ENCODE data around the gene RASGEF1C.

Gene RASGEF1C

GRCh38 chr5:180199390-180199789 is 9.6 kb downstream of the RASGEF1C start:
- Histone ChIP-seq H3K79me2 (ENCODE audit: insufficient read depth, low read length) (no peaks in the 10 kb centered on the region), H3F3A (ENCODE audit: insufficient read depth) (no peaks in the 10 kb centered on the region), H3K9me3 (ENCODE audit: insufficient read depth, low read length) (no peaks in the 10 kb centered on the region), H3K4me2 (ENCODE audit: low read depth, low read length, poor library complexity, severe bottlenecking) (no peak overlapping the region), H3K27me3 (ENCODE audit: low read length) (no peaks in the 10 kb centered on the region), H2AFZ (ENCODE audit: low read depth, low read length, severe bottlenecking) (no peak overlapping the region), H3K9ac (ENCODE audit: low read length) (no peak overlapping the region), H4K20me1 (ENCODE audit: low read depth, low read length) (no peaks in the 10 kb centered on the region), H3K4me3 (ENCODE audit: insufficient read depth, low read length, poor library complexity, severe bottlenecking) (no peak overlapping the region), H3K27ac (ENCODE audit: low read depth, low read length) (no peak overlapping the region), H3K9me2 (replicated peaks; ENCODE audit: insufficient read depth, low read length) (no peaks in the 10 kb centered on the region), H3K36me3 (ENCODE audit: low read length) (no peaks in the 10 kb centered on the region)
- TF ChIP-seq EZH2phosphoT487 (conservative IDR thresholded peaks at IDR 0.05; ENCODE audit: low read length), result no peak
- no peak for TF ChIP-seq CTCF (IDR thresholded peaks at IDR 0.05; ENCODE audit: insufficient read depth, low read length, poor library complexity, severe bottlenecking)

GRCh38 chr5:180198208-180198607 is 10.8 kb downstream of the RASGEF1C start:
- Histone ChIP-seq H3K4me2 (ENCODE audit: low read depth, low read length, poor library complexity, severe bottlenecking) (no peak overlapping the region), H4K20me1 (ENCODE audit: low read depth, low read length) (no peaks in the 10 kb centered on the region), H3K36me3 (ENCODE audit: low read length) (no peaks in the 10 kb centered on the region), H2AFZ (ENCODE audit: low read depth, low read length, severe bottlenecking) (no peak overlapping the region), H3K9me3 (ENCODE audit: insufficient read depth, low read length) (no peaks in the 10 kb centered on the region), H3K4me3 (ENCODE audit: insufficient read depth, low read length, poor library complexity, severe bottlenecking) (no peak overlapping the region), H3K9me2 (replicated peaks; ENCODE audit: insufficient read depth, low read length) (no peaks in the 10 kb centered on the region), H3K9ac (ENCODE audit: low read length) (no peak overlapping the region), H3K27me3 (ENCODE audit: low read length) (no peaks in the 10 kb centered on the region), H3K27ac (ENCODE audit: low read depth, low read length) (no peak overlapping the region), H3F3A (ENCODE audit: insufficient read depth) (no peaks in the 10 kb centered on the region), H3K79me2 (ENCODE audit: insufficient read depth, low read length) (no peaks in the 10 kb centered on the region)
- no peak for TF ChIP-seq CTCF (IDR thresholded peaks at IDR 0.05; ENCODE audit: insufficient read depth, low read length, poor library complexity, severe bottlenecking)

- no peak overlapping the region for H3K4me2 ChIP-seq (ENCODE audit: low read depth, low read length, poor library complexity, severe bottlenecking)
- H3K27me3 ChIP-seq (ENCODE audit: low read length), result no peaks in the 10 kb centered on the region
- no peak for TF ChIP-seq CTCF (IDR thresholded peaks at IDR 0.05; ENCODE audit: insufficient read depth, low read length, poor library complexity, severe bottlenecking)
- TF ChIP-seq EZH2phosphoT487 (conservative IDR thresholded peaks at IDR 0.05; ENCODE audit: low read length), result no peak
- H3K36me3 ChIP-seq (ENCODE audit: low read length), result no peaks in the 10 kb centered on the region
- no peaks in the 10 kb centered on the region for H3K79me2 ChIP-seq (ENCODE audit: insufficient read depth, low read length)
- H3K9me3 ChIP-seq (ENCODE audit: insufficient read depth, low read length), result no peaks in the 10 kb centered on the region
- no peak overlapping the region for H3K9ac ChIP-seq (ENCODE audit: low read length)
- no peaks in the 10 kb centered on the region for H4K20me1 ChIP-seq (ENCODE audit: low read depth, low read length)
- no peak overlapping the region for H3K4me3 ChIP-seq (ENCODE audit: insufficient read depth, low read length, poor library complexity, severe bottlenecking)
- H3F3A ChIP-seq (ENCODE audit: insufficient read depth), result no peaks in the 10 kb centered on the region
- no peak overlapping the region for H2AFZ ChIP-seq (ENCODE audit: low read depth, low read length, severe bottlenecking)
- H3K9me2 ChIP-seq (replicated peaks; ENCODE audit: insufficient read depth, low read length), result no peaks in the 10 kb centered on the region
- no peak overlapping the region for H3K27ac ChIP-seq (ENCODE audit: low read depth, low read length)
Measured at GRCh38 chr5:180197016-180197702, 11.9 kb downstream of the RASGEF1C start.
